H9 (cell line): ENCODE measurements around the gene SPRR2E. TPM values are rescaled to one million over a fixed set of nuclear protein-coding genes. Genes with fewer than 3 reads are reported as not detected.

Experiments used
- DNase-seq: peaks from one replicate; pipeline ENCODE4 v3.0.0-alpha.2; 2017
- H2AFZ ChIP-seq: one replicate; pipeline ENCODE4 v1.6.1; 2013; ENCODE audit warnings: mild to moderate bottlenecking, low read length, control low read depth, moderate library complexity
- H2AK5ac ChIP-seq: 2 replicates; pipeline ENCODE4 v1.6.1; 2013; ENCODE audit warnings: low read length, control low read depth, mixed read lengths; ENCODE audit not compliant: insufficient read length
- H2BK120ac ChIP-seq: one replicate; pipeline ENCODE4 v1.6.1; 2013; ENCODE audit warnings: low read depth, mild to moderate bottlenecking, low read length, control low read depth, inconsistent platforms; ENCODE audit not compliant: poor library complexity, severe bottlenecking
- H2BK12ac ChIP-seq: 2 replicates; pipeline ENCODE4 v1.6.1; 2013; ENCODE audit warnings: low read length, control low read depth, mixed read lengths, low read depth; ENCODE audit not compliant: insufficient read length
- H2BK15ac ChIP-seq: 2 replicates; pipeline ENCODE4 v1.6.1; 2013; ENCODE audit warnings: low read depth, low read length, control low read depth
- H2BK20ac ChIP-seq: one replicate; pipeline ENCODE4 v1.6.1; 2013; ENCODE audit warnings: low read depth, mild to moderate bottlenecking, low read length, control low read depth, inconsistent platforms; ENCODE audit not compliant: poor library complexity, severe bottlenecking
- H2BK5ac ChIP-seq: 2 replicates; pipeline ENCODE4 v1.6.1; 2013; ENCODE audit warnings: low read length, control low read depth, mixed read lengths; ENCODE audit not compliant: insufficient read length
- H3K14ac ChIP-seq: 2 replicates; pipeline ENCODE4 v1.6.1; 2013; ENCODE audit warnings: low read length, control low read depth; ENCODE audit not compliant: insufficient read depth
- H3K18ac ChIP-seq: 2 replicates; pipeline ENCODE4 v1.6.1; 2013; ENCODE audit warnings: low read depth, mild to moderate bottlenecking, mixed read lengths, low read length, control low read depth; ENCODE audit not compliant: insufficient read length
- H3K23ac ChIP-seq: 2 replicates; pipeline ENCODE4 v1.6.1; 2013; ENCODE audit warnings: low read length, control low read depth, mixed read lengths, low read depth; ENCODE audit not compliant: insufficient read length
- H3K23me2 ChIP-seq: 2 replicates; pipeline ENCODE4 v1.6.1; 2013; ENCODE audit warnings: low read depth, mild to moderate bottlenecking, mixed read lengths, low read length, control low read depth; ENCODE audit not compliant: insufficient read length, poor library complexity, severe bottlenecking
- H3K27ac ChIP-seq: 2 replicates; pipeline ENCODE4 v1.5.1; 2013; ENCODE audit warnings: low read length, control low read depth, mixed read lengths, low read depth; ENCODE audit not compliant: insufficient read length
- H3K27me3 ChIP-seq: 2 replicates; pipeline ENCODE4 v1.6.1; 2013; ENCODE audit warnings: low read length, control low read depth, inconsistent platforms; ENCODE audit not compliant: insufficient read depth
- H3K4ac ChIP-seq: 2 replicates; pipeline ENCODE4 v1.6.1; 2013; ENCODE audit warnings: low read depth, mild to moderate bottlenecking, control low read depth, inconsistent platforms, low read length, moderate library complexity
- H3K4me1 ChIP-seq: 2 replicates; pipeline ENCODE4 v1.6.1; 2013; ENCODE audit warnings: low read length, control low read depth, inconsistent platforms; ENCODE audit not compliant: insufficient read depth
- H3K4me2 ChIP-seq: 2 replicates; pipeline ENCODE4 v1.6.1; 2013; ENCODE audit warnings: low read length, control low read depth, mixed read lengths; ENCODE audit not compliant: insufficient read length, insufficient read depth
- H3K56ac ChIP-seq: 2 replicates; pipeline ENCODE4 v1.6.1; 2013; ENCODE audit warnings: low read depth, mild to moderate bottlenecking, mixed read lengths, low read length, control low read depth; ENCODE audit not compliant: insufficient read length
- H3K79me1 ChIP-seq: 2 replicates; pipeline ENCODE4 v1.6.1; 2013; ENCODE audit warnings: low read depth, mild to moderate bottlenecking, moderate library complexity, low read length, control low read depth, inconsistent platforms; ENCODE audit not compliant: insufficient read depth, poor library complexity, severe bottlenecking
- H3K79me2 ChIP-seq: 2 replicates; pipeline ENCODE4 v1.6.1; 2013; ENCODE audit warnings: low read length, control low read depth, inconsistent platforms; ENCODE audit not compliant: insufficient read depth
- H3K9ac ChIP-seq: 2 replicates; pipeline ENCODE4 v1.6.1; 2013; ENCODE audit warnings: low read length, control low read depth, mixed read lengths; ENCODE audit not compliant: insufficient read length; ENCODE audit errors: extremely low read depth
- H3K9me3 ChIP-seq: one replicate; pipeline ENCODE4 v1.6.1; 2013; ENCODE audit warnings: low read depth, low read length, inconsistent platforms; ENCODE audit not compliant: control insufficient read depth
- H3T11ph ChIP-seq: one replicate; pipeline ENCODE4 v1.6.1; 2013; ENCODE audit warnings: mild to moderate bottlenecking, low read length, control low read depth, inconsistent platforms
- H4K20me1 ChIP-seq: one replicate; pipeline ENCODE4 v1.6.1; 2013; ENCODE audit not compliant: control insufficient read depth, insufficient read length, insufficient read depth
- H4K5ac ChIP-seq: 2 replicates; pipeline ENCODE4 v1.6.1; 2013; ENCODE audit warnings: low read depth, mild to moderate bottlenecking, mixed read lengths, low read length, control low read depth; ENCODE audit not compliant: insufficient read length
- H4K8ac ChIP-seq: replicated peaks from 2 replicates; pipeline ENCODE4 v1.6.1; 2013; ENCODE audit warnings: low read length, control low read depth, mixed read lengths, low read depth; ENCODE audit not compliant: insufficient read length
- H4K91ac ChIP-seq: 2 replicates; pipeline ENCODE4 v1.6.1; 2013; ENCODE audit warnings: low read depth, mild to moderate bottlenecking, moderate library complexity, mixed read lengths, low read length, control low read depth; ENCODE audit not compliant: insufficient read length
- H3K27ac Mint-ChIP-seq, 3 experiments: 2 replicates in 2 of 3; 3 replicates in 1 of 3; pipeline ENCODE4 v1.8.0; 2020 to 2021; ENCODE audit warnings: mixed read lengths in 3 of 3, mild to moderate bottlenecking in 1 of 3, moderate library complexity in 1 of 3
- H3K27me3 Mint-ChIP-seq: 2 replicates; pipeline ENCODE4 v1.8.0; 2021; ENCODE audit warnings: low read depth, mild to moderate bottlenecking, moderate library complexity, mixed read lengths
- H3K36me3 Mint-ChIP-seq, 3 experiments: 2 replicates in 2 of 3; 3 replicates in 1 of 3; pipeline ENCODE4 v1.8.0; 2020 to 2021; ENCODE audit warnings: low read depth in 3 of 3, mixed read lengths in 3 of 3; ENCODE audit not compliant: insufficient read depth in 1 of 3
- H3K4me1 Mint-ChIP-seq, 2 experiments: 2 replicates each; pipeline ENCODE4 v1.8.0; 2020; ENCODE audit warnings: mixed read lengths in 2 of 2
- H3K4me3 Mint-ChIP-seq, 2 experiments: 2 replicates in 1 of 2; 3 replicates in 1 of 2; pipeline ENCODE4 v1.8.0; 2020 to 2021; ENCODE audit warnings: mild to moderate bottlenecking in 2 of 2, mixed read lengths in 2 of 2, moderate library complexity in 1 of 2
- H3K9me3 Mint-ChIP-seq, 2 experiments: 2 replicates in 1 of 2; 3 replicates in 1 of 2; pipeline ENCODE4 v1.8.0; 2020; ENCODE audit warnings: mild to moderate bottlenecking in 2 of 2, mixed read lengths in 2 of 2, moderate library complexity in 1 of 2
- CTCF ChIP-seq: fragments of 200-600 bp; sonication (generic); conservative IDR thresholded peaks from 3 replicates; pipeline ENCODE4 v1.8.0; 2021; ENCODE audit warnings: antibody characterized with exemption, mild to moderate bottlenecking
- WGBS: extraction: QIAGEN DNeasy Blood & Tissue Kit; methylation state at CpG from one replicate; pipeline ENCODE4 v1.1.7; 2013; ENCODE audit warnings: missing lambda C conversion rate, low lambda C conversion rate, mixed read lengths; ENCODE audit not compliant: insufficient read length; ENCODE audit errors: extremely low coverage; 5-methylcytosine and 5-hydroxymethylcytosine counted together
- total RNA-seq: library from RNA; stranded (reverse); gene quantifications from 2 replicates; pipeline ENCODE4 v1.2.1, GENCODE V29; 2021

Gene SPRR2E
- total RNA-seq, 1 experiment from 2014 or later: not detected

- Histone ChIP-seq H3K4me1 (no peaks in the 10 kb centered on the region), H3K27ac (no peak overlapping the region), H4K20me1 (no peaks in the 10 kb centered on the region), H3K79me1 (no peaks in the 10 kb centered on the region), H2AK5ac (no peak overlapping the region), H3K56ac (no peak overlapping the region), H3K4ac (no peak overlapping the region), H4K8ac (no peak overlapping the region), H2BK120ac (no peak overlapping the region), H4K91ac (no peak overlapping the region), H2BK12ac (no peak overlapping the region), H4K5ac (no peak overlapping the region), H3K9ac (no peak overlapping the region), H2BK20ac (no peak overlapping the region), H3K23me2 (no peaks in the 10 kb centered on the region), H2BK15ac (no peak overlapping the region), H3K14ac (no peak overlapping the region), H3K9me3 (no peaks in the 10 kb centered on the region), H2AFZ (no peak overlapping the region), H3T11ph (no peak overlapping the region), H2BK5ac (no peak overlapping the region), H3K79me2 (no peaks in the 10 kb centered on the region), H3K4me2 (no peak overlapping the region), H3K23ac (no peak overlapping the region), H3K18ac (no peak overlapping the region), H3K27me3 (no peaks in the 10 kb centered on the region)
- no peak overlapping the region for H3K4me3 Mint-ChIP-seq
- H3K4me1 Mint-ChIP-seq: no peaks in the 10 kb centered on the region
- H3K9me3 Mint-ChIP-seq: peaks cover 0 to 5% of the 10 kb centered on the region in 2 experiments; a peak in 2 of 5 replicates
- H3K36me3 Mint-ChIP-seq: 0 out of 7 replicates have a peak, but pooled peaks cover 0 to 1% (median 0%) of the 10 kb centered on the region in 3 experiments
- no peaks in the 10 kb centered on the region; the same call in 1 of the 2 replicates for H3K27me3 Mint-ChIP-seq
- no peak for TF ChIP-seq CTCF
- H3K27ac Mint-ChIP-seq: no peak overlapping the region
- DNase-seq: no peak
- no CpG with 5 or more reads among the region's 9 CpGs for WGBS
These were observed 5.2 kb upstream of the SPRR2E start for GRCh38 chr1:153099461-153100045.
